Activated CD4-positive, alpha-beta T cell treated with anti-CD3 and anti-CD28 coated beads for 1 hour (primary cell): Measurements from ENCODE around the gene TMEM254.

Experiments used
- DNase-seq: peaks from one replicate; pipeline ENCODE4 v3.0.0-alpha.2; 2020

Gene TMEM254

DNA sequence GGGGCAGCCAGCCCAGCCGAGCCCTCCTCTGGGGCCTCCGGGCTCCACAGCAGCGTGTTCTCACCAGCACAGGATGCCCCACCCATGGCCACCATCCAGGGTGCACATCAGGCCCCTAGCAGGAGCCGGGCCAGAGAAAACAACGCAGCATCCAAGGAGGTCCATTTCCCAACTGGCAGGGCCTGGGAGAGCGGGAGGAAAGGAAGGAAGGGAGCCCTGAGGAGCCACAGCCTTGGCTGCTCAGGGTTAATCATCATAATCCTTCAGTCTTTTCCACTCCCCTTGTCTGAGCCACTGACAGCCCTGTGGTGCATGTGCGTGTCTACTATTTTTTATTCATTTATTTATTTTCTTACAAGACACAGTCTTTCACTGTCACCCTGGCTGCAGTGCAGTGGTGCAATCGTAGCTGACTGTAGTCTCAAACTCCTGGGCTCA is 57.7 kb downstream of the TMEM254 start:
- DNase-seq = no peak

DNA sequence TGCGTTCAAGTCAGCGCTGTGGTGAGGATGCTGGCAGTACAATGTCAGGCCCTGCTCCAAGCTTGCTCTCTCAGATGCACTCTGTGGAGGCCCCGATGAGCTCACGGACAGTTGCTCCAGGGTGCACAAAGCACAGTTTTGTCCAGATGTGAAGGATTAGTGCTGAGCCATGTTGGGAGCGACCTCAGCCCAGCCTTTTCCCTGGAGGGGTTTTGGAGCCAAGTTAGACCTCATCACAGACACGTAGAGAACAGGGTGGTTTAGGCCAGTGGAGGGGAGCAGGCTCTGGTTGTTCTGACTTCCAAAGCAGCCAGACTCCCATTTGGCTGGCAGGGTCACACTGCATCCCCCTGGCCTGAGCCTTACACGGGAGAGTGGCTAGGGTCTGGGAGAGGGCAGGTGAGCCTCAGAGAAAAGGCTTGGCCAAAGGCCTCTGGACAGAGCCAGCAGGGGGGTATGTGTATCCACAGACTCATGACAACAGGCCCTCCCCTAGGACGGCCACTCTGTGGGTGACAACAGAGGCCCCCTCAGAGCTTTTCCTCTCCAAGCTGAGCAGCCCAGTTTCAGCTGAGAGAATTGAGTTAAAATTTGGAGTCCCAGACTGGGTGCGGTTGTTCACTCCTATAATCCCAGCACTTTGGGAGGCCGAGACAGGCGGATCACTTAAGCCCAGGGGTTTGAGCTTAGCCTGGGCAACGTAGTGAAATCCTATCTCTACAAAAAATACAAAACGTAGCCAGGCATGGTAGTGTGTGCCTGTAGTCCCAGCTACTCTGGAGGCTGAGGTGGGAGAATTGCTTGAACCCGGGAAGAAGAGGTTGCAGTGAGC is 58.8 kb downstream of the TMEM254 start:
- no peak for DNase-seq

DNA sequence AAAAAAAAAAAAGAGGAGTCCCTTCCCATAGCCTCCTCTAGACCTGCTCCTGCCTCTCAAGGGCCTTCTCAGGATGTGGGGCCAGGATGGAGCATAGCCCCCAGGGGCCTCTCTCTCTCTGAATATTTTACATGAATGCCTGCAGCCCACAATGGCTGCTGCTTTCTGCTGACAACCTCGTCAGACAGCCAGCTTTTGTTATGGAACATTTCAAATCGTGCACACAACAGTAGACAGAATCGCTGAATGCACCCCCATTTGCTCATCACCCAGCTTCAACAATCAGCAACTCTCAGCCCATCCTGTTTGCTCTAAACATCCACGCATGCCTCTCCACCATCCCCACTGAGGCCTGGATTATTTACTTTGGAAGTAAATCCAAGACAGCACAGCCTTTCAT is 59.5 kb downstream of the TMEM254 start:
- no peak for DNase-seq

DNA sequence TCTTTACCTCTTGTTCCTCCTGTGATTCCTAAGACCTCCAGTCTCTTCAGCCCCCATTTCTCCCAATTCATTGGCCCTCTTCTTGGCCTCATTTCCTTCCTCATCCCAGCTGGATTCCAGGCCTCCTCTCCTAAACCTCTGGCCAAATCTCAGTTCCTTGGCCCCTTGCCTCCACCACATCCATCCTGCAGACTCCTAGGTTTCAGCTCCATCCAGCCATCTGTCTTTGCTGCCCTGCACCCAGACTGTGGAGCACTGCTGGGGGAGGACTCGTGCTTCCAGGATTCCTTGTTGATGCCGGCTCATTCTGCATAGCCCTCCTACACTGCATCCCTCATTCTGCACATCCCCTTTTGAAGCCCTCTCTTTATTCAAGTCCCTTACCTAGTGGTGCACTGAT is 60.8 kb downstream of the TMEM254 start:
- no peak for DNase-seq

DNA sequence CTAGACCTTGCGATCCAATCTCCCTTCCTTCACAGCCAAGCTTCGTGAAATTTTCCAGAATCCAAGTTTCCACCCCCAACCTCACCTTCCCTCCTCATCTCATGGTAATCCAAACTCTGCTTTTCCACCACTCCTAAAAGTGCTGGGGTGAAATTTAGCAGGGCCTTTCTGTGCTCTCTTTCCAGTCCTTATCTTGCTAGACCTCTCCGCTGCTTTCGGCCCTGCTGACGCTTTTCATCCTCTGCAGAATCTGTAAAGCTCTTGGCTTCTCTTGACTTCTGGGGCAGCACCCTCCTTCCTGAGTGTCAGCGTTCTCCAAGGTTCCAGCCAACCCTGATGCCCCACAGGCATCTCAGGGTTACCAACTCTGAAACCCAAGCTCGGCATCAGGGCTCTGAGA is 61.8 kb downstream of the TMEM254 start:
- DNase-seq = no peak

DNA sequence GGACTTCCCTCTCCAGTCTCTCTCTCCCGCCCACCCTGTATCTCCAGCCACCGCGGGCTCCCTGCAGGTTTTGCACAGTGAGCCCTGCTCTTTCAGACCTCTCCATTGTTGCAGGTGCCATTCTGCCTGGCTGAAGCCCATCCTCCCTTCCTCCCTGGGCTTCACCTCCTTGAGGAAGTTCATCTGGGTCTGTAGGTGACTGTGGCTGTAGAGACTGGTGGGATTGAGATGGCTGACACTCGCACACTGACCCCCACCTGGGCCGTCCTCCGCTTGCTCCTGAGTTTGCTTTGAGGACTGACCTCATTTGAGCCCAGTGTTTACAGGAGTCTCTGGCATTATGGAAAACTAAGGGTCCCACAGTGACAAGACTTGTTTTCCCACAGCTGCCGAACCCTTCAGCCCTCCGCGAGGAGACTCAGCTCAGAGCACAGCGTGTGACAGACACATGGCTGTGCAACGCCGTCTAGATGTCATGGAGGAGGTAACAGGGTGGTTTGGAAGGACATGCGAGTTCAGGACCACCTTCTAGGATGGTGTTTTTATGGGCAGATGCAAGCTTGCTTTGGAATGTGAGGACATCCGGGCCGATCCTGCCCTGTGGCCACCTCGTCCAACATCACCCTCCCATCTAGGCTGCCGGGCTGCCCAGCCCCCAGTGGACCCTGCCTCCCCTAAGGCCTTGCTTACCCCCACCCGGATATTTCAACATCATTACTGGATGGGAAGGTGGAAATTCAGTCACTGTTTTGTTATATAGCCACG is 63.4 kb downstream of the TMEM254 start:
- DNase-seq = no peak
